Stimulated activated CD8-positive, alpha-beta memory T cell treated with anti-CD3 and anti-CD28 coated beads, Interleukin-4, amount 100 ng/mL, for 48 hours (primary cell): Measurements from ENCODE around the gene SUGP1.

Source experiments
- DNase-seq: peaks from one replicate; pipeline ENCODE4 v3.0.0-alpha.2; 2020

SUGP1 gene

DNA sequence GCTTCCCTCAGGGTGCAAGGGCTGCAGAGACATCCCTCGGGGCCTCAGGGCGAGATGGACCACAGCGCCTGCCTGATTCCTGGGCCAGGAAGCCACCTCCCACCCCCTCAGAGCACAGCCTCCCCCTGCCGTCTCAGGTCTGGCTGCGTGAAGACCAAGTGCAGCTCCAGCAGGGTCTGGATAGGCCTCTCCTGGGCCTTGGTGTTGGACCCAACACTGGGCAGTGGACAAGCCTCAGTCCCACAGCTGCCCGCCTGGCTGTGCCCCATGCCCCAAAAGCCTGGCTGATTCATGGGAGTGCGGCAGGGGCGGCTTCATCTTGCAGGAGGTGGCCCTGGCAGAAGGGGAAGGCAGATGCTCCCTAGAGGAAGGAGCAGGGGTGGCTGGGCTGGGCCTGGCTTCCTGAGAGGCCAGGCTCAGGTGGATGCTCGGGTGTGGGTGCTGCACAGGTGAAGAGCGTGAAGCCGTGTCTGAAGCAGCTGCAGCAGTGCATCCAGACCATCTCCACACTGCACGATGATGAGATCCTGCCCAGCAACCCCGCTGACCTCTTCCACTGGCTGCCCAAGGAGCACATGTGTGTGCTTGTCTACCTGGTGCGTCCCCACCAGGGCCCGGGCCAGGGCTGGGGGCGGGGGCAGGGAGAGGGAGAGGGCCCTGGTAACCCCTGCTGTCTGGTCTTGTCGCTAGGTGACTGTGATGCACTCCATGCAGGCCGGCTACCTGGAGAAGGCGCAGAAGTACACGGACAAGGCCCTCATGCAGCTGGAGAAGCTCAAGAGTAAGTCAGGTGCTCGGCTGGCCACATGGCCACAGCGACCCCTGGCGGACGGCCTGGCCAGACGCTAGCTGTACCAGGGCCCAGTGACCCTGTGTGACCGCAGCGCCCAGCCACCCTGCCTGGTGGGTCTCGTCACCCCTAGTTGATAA, 22.0 kb upstream of the SUGP1 start:
- DNase-seq = no peak

DNA sequence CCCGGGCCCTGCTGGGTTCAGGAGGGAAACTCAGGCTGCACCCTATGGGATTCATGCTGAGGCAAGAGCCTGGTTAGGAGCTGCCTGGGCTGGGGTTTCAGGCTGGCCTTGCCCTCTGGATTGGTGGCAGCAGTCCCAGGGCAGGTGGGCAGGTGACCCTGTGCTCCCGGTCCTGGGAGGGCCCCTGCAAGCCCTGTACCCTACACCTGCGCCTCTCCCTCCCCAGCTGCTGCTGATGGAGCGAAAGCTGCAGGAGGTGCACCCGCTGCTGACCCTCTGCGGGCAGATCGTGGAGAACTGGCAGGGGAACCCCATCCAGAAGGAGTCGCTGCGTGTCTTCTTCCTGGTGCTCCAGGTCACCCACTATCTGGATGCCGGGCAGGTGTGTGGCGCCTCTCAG, 20.7 kb upstream of the SUGP1 start:
- DNase-seq = no peak

DNA sequence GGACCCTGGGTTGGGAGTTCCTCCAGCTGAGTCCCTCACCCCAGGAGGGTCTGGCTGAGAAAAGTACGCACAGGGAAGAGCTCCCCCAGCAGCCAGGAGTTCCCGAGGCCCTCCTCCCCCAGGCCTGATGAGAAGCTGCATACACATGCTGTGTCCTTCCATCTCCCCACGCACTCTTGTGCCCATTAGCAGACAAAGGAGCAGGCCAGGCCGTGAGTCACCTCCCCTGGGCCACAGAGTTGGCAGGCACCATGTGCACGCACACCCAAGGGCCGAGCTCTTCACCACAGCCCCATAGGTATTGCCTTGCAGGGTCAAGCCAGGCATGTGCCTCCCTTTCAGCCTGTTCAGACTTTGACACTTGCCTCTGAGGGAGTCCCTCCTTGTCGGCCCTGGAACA, 17.8 kb upstream of the SUGP1 start:
- no peak for DNase-seq

DNA sequence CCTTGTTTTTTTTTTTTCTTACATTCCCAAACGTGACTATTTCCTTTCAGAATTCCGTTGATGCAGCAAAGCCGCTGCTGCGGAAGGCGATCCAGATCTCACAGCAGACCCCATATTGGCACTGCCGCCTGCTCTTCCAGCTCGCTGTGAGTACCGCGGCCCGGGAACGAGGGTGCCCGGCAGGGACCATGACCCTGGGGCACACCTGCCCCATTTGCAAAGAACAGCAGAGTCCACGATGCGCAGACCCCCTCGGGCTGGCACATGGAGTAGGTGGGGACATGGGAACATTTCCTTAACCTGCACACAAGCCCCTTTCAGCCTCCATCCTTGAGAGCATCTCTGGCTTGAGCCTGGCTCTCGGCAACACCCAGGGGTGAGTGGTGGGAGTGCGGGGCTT, 16.8 kb upstream of the SUGP1 start:
- no peak for DNase-seq

DNA sequence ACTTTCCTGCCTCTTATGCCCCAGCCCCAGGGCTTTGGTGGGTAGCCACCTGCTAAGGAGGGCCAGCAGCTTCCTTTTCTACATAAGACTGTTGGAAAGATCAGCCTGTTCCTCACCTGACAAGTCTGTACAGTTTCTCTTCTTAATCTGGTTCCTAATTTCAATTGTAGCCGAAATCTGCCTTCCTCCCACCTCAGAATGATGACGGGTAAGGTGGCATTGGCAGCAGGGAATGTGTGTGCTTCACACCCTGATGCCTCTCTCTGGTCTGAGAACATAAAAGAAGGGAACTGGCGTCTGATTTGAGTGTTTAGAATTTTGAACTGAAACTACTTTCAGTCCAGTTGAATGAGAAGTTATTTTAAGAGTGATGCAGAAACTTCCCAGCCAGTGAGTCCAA, 16.3 kb upstream of the SUGP1 start:
- no peak for DNase-seq

DNA sequence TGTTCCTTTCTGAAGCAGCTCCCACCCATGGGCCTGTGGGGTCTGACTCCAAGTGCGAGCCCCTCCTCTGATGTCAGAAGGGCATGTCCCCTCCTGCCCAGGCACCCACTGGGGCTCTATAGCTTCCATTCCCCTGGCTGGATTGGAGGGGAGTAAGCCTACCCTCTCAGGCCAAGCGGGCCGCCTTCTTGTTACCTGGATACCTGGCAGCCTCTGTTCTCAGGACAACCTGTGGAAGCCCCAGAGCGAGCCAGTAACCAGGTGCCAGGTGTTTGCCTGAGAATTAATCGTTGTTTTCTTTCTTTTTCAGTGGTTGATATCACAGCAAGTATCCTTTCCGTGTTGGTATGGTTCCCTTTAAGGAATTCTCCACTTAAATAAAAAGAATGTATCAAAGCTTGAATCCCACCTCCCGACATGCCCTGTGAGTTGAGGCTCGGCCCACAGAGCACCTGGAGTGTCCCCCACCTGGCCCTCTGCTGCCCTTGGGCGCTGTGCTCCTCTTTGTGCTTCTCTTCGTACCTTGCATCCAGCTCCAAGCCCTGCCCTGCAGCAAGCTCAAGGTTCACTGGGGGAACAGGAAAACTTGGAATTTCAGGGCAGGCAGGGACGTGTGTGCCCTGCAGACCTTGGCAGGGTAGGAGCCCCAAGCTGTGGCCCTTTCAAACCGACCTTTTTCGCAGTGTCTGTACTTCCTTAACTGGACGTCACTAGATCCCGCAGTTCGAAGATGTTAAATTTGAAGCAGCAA, 15.3 kb upstream of the SUGP1 start:
- no peak for DNase-seq

DNA sequence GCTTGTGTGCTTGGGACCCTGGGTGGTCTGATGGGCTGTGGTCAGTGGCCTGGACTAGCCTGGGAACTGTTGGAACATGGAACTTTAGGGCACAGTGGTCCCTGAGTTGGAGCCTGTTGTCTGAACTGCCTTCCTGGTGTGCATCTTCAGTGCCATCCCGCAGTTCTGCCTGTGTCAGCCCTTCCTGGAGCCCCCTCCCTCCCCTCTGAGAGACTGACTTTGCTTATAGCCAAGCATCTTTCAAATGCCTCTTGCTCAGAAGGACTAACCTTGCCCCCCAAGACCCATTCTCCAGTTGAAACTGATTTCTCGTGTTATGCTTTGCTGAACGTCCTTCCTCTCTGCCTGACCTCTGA, 14.7 kb upstream of the SUGP1 start:
- no peak for DNase-seq

DNA sequence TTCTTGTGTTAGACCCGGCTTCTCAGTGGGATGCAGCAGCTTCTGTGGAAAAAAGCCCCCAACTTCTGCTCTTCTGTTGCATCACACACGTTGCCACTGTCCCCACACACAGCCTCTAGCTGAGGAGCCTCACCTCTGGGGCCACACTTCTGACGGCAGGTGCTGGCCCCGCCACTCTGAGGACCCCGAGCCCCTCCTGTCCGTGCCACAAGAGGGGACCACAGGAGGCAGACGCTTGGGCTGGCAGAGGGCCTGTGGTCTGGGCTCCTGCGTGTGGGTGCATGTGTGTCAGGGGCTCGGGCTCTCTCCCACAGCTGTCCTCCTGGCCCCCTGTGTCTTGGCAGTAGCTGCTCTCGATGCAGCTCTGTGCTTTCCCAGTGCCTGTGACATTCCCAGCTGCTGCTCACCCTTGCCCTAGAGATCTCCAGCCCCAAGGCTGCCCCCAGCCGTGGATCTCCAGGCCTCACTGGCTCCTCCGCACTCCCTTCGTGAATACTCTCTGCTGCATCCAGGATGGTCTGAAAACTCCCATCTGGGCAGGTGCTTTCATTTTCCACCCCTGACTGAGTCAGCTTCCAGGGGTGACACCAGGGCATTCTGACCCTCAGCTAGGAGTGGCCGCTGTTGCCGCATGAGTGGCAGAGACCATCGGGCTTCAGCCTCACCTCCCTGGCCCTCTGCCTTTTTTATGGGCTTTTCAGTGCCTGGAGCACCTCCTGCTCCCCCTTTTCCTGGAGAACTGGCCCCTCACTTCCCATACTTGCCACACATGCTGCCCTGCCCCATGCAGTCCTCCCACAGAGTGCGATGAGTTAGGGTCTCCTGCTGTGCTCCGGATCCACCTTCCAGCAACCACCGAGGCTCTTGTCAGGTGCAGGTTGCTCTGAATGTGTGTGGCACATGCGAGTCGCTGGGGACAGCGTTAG, 14.0 kb upstream of the SUGP1 start:
- DNase-seq = no peak

DNA sequence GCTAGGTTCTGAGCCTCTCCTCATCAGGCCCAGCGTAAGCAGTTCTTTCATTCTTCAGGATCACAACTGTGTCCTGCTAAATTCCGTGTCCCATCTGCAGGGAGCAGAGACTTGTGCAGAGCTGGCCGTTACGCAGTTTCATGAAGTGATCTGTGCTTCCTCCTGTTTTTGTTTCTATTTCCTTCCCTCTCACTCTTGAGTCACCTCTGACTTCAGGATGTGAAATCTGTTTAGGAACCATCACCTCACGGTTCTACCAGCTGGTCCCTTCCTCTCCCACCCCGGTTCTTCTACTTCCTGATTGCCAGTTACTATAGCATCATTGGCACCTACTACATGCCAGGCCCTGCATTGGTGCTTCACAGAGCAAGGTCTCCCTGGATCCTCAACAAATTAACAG, 8.8 kb upstream of the SUGP1 start:
- DNase-seq = no peak

DNA sequence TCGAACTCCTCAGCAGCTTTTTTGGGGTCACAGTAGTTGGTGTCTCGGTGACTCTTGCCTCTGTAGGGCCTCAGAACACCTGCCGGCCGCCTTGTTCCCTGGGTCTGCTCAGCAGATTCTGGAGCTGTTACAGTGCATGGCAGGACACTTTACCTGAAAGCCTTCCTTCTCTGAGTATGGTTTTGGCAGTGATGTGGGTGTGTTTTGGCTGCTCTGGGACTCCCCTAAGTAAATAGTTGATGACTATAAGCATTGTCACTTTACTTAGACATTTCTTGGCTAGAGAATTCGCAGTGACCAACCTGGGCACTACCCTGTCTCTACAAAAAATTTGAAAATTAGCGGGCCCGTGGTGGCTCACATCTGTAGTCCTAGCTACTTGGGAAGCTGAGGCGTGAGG, 7.4 kb upstream of the SUGP1 start:
- DNase-seq = no peak

DNA sequence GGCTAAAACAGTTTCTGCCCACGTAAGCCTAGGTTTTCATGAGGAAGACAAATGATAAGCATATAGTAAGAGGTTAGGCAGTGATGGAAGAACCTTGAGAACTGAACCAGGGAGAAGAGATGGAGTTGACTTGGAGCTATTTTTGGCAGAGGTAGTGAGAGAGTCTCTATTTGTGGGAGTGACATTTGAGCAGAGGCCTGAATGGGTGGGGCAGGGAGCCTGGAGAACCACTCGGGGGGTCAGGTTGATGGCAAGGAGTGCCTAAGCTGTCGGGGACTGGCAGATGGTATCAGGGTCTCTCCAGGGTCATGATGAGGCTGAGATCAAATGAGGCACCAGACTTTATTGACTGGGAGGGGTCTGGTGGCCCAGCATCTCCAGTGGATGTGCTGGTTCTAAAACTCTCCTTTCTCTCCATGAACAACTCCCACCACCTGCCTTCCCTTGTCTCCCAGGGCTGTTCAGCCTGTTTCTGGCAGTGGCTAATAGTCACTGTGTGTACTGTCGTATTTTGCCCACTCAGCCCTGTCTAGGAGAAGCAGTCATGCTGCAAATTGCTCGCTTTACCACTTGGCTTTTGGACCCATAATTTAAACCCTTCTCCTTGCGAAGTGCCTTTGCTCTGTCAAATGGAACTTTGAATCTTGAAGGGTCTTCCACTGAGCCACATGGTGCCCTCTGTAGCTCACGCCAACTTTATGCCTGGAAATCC, 3.9 kb upstream of the SUGP1 start:
- no peak for DNase-seq

DNA sequence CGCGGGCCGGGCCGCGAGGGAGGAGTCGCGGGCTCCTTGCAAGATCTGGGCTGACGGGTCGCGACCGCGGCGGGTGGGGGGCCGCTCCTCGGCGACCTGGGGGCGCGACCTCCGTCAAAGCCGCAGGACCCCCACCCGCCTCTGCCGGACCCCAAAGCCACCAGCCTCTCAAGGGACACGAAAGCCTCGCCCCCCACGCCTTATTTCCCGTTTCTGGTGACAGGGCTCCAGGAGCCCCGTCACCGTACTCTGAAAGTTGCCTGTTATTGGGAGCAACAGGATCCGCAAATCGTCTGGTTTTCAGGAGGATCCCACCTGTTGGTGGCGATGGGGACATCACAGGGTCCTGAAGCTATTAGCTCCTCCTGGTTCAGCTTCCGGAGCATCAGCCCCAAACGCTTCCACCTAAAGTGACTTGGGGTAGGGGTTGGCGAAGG, 850 bp upstream of the SUGP1 start:
- no peak for DNase-seq

DNA sequence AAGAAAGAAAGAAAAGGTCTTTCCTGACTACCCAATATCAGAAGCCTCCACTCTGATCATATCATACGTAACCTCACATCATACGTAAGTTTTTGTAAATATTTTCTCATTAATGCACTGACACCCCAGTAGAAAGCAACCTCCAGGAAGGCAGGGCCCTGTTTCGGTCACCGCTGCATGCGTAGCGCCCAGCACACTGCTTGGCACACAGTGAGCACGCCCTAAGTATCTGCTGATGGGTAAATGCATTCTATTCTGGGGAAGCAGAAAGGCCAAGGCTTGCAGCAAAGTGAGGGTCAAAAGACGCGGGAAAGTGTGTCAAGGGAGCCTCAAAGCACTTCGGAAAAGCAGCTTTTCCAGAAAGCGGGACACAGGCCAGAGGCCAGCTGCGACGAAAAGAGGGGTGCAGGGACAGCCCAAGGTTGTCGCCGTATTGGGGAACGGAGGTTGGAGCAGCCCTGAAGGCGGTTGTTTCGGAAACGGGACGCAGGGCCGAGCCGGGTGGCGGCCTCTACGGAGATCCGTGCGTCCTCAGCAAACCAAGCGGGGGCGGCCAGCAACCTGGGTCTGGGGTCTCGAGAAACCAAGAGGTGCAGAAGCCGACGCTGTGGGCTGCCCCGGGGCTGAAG, 463 bp downstream of the SUGP1 start:
- peak; percentile 32 for DNase-seq

DNA sequence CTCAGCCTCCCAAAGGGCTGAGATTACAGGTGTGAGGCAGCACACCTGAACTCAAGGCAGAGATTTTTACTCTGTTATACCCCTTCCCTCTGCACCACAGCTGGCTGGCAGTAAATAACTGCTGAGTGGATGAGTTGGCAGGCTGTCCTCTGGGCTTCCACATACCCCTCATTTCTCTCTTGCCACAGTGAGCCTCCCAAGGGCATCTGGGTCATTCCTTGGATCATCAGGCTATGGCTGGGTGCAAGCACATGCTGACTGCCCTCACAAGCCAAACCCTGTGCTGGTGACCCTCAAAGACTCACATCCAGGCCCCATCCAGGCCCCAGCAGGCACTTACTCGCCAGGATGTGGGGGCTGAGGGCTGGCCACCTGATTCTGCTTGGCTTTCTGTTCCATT, 4.2 kb downstream of the SUGP1 start:
- DNase-seq = no peak

DNA sequence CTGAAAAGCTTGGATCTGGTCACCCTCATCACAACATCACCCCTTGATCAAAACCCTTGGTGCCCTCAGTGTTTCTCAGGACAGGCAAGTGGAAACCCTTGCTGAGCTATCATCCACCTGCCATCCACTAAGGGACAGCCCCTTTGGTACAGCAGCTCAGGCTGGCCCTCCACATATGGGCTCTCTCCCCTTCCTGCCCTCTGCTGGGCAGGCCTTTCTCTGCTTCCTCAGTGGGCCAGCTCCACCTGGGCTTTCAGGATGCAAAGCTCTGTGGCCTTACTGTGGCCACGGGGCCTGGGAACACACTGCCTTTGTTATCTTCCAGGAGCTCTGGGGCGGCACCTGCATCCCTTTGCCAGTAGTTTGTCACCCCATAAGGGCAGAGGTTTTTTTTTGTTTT, 4.9 kb downstream of the SUGP1 start:
- no peak for DNase-seq

DNA sequence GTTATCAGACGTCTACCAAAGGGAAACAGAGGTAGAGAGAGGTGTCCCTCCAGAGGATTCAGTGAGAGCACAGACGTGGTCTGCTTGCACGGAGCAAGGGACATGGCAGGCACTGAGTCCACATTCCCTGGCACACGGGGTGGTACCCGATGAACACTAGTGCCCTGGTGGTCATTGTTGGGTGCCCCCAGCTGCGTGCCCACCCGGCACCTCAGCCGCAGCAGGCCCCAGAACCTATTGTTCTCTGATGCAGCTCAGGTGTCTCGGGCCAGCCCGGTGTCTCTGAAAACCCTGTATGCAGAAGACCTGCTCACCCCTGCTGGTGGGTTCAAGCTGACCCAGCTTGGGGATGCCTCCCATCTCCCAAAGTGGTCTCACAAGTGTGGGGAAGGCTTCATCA, 11.9 kb downstream of the SUGP1 start:
- no peak for DNase-seq

DNA sequence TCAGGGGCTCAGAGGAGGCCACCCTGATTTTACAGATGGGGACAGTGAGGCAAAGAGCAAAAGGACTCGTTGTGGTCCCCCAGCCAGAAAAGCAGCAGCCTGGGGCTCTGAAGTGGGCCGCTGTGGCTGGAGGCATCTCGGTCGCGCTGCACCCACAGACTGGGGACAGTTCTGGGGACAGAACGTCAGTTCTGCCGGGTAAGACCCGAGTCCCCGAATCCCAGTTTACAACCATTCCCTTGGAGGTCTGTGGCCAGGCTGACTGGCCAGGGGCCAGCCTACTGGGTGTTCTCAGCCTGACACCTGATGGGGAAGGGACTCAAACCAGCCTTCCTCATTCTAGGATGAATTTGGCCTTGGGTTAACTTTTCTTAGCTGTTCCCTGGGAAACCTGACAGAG, 14.1 kb downstream of the SUGP1 start:
- no peak for DNase-seq

DNA sequence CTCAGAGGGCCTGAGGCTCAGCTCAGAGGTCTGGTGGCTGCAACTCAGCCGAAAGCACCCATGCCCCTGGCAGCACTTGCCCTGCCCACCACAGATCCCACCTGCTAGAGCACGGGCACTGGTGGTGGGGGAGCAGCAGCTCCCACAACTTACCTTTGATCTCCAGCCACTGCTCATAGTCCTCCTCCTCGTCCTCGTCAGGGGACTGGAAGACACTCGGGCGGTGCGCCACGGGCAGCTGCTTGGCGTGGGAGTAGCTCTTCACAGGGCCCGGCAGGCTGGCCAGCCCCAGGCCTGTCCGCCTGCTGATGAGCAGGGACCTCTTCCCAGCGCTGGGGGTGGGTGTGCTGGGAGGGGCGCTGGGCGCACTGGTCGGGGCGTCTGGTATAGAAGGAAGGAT, 14.6 kb downstream of the SUGP1 start:
- no peak for DNase-seq

DNA sequence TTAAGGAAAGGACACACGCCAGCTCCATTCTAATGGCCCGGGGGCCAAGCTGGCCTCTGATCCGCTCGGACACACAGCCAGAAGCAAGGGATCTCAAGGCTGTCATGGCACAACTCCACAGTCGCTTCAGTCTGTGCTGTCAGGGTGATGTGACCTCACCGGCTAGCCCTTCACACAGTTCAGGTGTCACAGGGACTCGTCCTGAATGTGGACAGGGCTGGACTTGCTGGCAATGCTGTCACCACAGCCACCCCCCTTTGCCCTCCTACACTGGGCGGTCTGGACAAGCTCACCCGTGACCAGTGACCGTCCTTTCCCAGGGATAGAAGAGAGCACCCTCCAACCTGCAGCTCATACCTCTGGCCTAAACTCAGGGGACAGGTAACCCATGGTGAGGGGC, 15.2 kb downstream of the SUGP1 start:
- DNase-seq = no peak

DNA sequence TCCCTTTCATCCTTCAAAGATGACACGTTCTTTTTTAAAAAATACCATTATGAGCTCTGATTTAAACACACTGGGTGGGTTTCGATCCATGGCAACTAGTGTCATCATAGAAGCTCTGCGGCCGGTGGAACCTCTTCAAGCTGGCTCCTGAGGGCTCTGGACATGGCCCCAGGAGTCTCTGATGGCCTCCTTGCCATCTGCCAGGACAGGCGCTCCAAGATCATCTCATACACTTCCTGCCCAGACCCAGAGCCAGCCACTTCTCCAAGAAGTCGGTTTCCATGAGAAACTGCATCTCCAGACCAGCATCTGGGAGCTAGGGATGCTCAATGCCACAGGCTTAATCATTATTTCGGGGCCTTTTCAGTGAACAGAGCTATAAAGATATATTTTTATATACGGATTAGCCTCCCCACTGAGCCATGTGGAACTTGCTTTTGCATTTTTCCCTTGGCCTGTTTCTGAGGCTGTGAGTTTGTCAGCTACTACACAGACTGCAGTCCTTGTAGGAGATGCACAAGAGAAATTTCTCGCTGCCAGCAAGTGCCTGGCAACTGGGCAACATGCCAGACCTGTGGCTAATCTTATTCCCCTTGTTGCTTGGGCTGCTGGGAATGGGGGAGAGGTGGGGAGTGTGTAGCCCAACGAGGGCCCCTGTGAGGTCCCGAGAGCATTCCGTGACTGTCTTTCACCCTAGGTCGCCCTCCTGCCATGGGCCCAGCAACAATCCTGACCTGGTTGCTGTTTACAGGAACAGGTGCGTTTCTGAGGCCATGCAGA, 15.9 kb downstream of the SUGP1 start:
- DNase-seq = no peak

DNA sequence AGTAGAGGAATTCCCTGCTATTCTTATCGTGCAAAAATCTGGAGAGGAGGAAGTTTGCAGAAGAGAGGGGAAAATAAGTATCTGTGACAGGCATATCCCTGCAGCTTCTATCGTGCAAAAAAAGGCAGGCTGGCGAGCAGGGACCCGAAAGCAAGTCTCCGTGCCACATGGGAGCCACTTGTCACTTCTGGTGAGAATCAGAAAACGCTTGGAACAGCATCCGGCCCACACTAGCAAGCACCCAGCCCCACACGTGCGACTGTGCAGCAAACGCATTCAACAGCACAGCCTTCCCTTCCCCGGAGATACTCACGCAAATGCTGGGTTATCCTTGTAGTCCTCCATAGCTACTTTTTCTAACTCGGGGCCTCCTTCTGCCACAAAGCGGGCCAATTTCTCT, 16.9 kb downstream of the SUGP1 start:
- DNase-seq = no peak
